H9 (cell line): ENCODE data around the gene ABCC12. TPM values are rescaled to one million over a fixed set of nuclear protein-coding genes. Genes with fewer than 3 reads are reported as not detected.

Experiments
- DNase-seq: peaks from one replicate; pipeline ENCODE4 v3.0.0-alpha.2; 2017
- H2AFZ ChIP-seq: one replicate; pipeline ENCODE4 v1.6.1; 2013; ENCODE audit warnings: mild to moderate bottlenecking, low read length, control low read depth, moderate library complexity
- H2AK5ac ChIP-seq: 2 replicates; pipeline ENCODE4 v1.6.1; 2013; ENCODE audit warnings: low read length, control low read depth, mixed read lengths; ENCODE audit not compliant: insufficient read length
- H2BK120ac ChIP-seq: one replicate; pipeline ENCODE4 v1.6.1; 2013; ENCODE audit warnings: low read depth, mild to moderate bottlenecking, low read length, control low read depth, inconsistent platforms; ENCODE audit not compliant: poor library complexity, severe bottlenecking
- H2BK12ac ChIP-seq: 2 replicates; pipeline ENCODE4 v1.6.1; 2013; ENCODE audit warnings: low read length, control low read depth, mixed read lengths, low read depth; ENCODE audit not compliant: insufficient read length
- H2BK15ac ChIP-seq: 2 replicates; pipeline ENCODE4 v1.6.1; 2013; ENCODE audit warnings: low read depth, low read length, control low read depth
- H2BK20ac ChIP-seq: one replicate; pipeline ENCODE4 v1.6.1; 2013; ENCODE audit warnings: low read depth, mild to moderate bottlenecking, low read length, control low read depth, inconsistent platforms; ENCODE audit not compliant: poor library complexity, severe bottlenecking
- H2BK5ac ChIP-seq: 2 replicates; pipeline ENCODE4 v1.6.1; 2013; ENCODE audit warnings: low read length, control low read depth, mixed read lengths; ENCODE audit not compliant: insufficient read length
- H3K14ac ChIP-seq: 2 replicates; pipeline ENCODE4 v1.6.1; 2013; ENCODE audit warnings: low read length, control low read depth; ENCODE audit not compliant: insufficient read depth
- H3K18ac ChIP-seq: 2 replicates; pipeline ENCODE4 v1.6.1; 2013; ENCODE audit warnings: low read depth, mild to moderate bottlenecking, mixed read lengths, low read length, control low read depth; ENCODE audit not compliant: insufficient read length
- H3K23ac ChIP-seq: 2 replicates; pipeline ENCODE4 v1.6.1; 2013; ENCODE audit warnings: low read length, control low read depth, mixed read lengths, low read depth; ENCODE audit not compliant: insufficient read length
- H3K23me2 ChIP-seq: 2 replicates; pipeline ENCODE4 v1.6.1; 2013; ENCODE audit warnings: low read depth, mild to moderate bottlenecking, mixed read lengths, low read length, control low read depth; ENCODE audit not compliant: insufficient read length, poor library complexity, severe bottlenecking
- H3K27ac ChIP-seq: 2 replicates; pipeline ENCODE4 v1.5.1; 2013; ENCODE audit warnings: low read length, control low read depth, mixed read lengths, low read depth; ENCODE audit not compliant: insufficient read length
- H3K27me3 ChIP-seq: 2 replicates; pipeline ENCODE4 v1.6.1; 2013; ENCODE audit warnings: low read length, control low read depth, inconsistent platforms; ENCODE audit not compliant: insufficient read depth
- H3K4ac ChIP-seq: 2 replicates; pipeline ENCODE4 v1.6.1; 2013; ENCODE audit warnings: low read depth, mild to moderate bottlenecking, control low read depth, inconsistent platforms, low read length, moderate library complexity
- H3K4me1 ChIP-seq: 2 replicates; pipeline ENCODE4 v1.6.1; 2013; ENCODE audit warnings: low read length, control low read depth, inconsistent platforms; ENCODE audit not compliant: insufficient read depth
- H3K4me2 ChIP-seq: 2 replicates; pipeline ENCODE4 v1.6.1; 2013; ENCODE audit warnings: low read length, control low read depth, mixed read lengths; ENCODE audit not compliant: insufficient read length, insufficient read depth
- H3K56ac ChIP-seq: 2 replicates; pipeline ENCODE4 v1.6.1; 2013; ENCODE audit warnings: low read depth, mild to moderate bottlenecking, mixed read lengths, low read length, control low read depth; ENCODE audit not compliant: insufficient read length
- H3K79me1 ChIP-seq: 2 replicates; pipeline ENCODE4 v1.6.1; 2013; ENCODE audit warnings: low read depth, mild to moderate bottlenecking, moderate library complexity, low read length, control low read depth, inconsistent platforms; ENCODE audit not compliant: insufficient read depth, poor library complexity, severe bottlenecking
- H3K79me2 ChIP-seq: 2 replicates; pipeline ENCODE4 v1.6.1; 2013; ENCODE audit warnings: low read length, control low read depth, inconsistent platforms; ENCODE audit not compliant: insufficient read depth
- H3K9ac ChIP-seq: 2 replicates; pipeline ENCODE4 v1.6.1; 2013; ENCODE audit warnings: low read length, control low read depth, mixed read lengths; ENCODE audit not compliant: insufficient read length; ENCODE audit errors: extremely low read depth
- H3K9me3 ChIP-seq: one replicate; pipeline ENCODE4 v1.6.1; 2013; ENCODE audit warnings: low read depth, low read length, inconsistent platforms; ENCODE audit not compliant: control insufficient read depth
- H3T11ph ChIP-seq: one replicate; pipeline ENCODE4 v1.6.1; 2013; ENCODE audit warnings: mild to moderate bottlenecking, low read length, control low read depth, inconsistent platforms
- H4K20me1 ChIP-seq: one replicate; pipeline ENCODE4 v1.6.1; 2013; ENCODE audit not compliant: control insufficient read depth, insufficient read length, insufficient read depth
- H4K5ac ChIP-seq: 2 replicates; pipeline ENCODE4 v1.6.1; 2013; ENCODE audit warnings: low read depth, mild to moderate bottlenecking, mixed read lengths, low read length, control low read depth; ENCODE audit not compliant: insufficient read length
- H4K8ac ChIP-seq: replicated peaks from 2 replicates; pipeline ENCODE4 v1.6.1; 2013; ENCODE audit warnings: low read length, control low read depth, mixed read lengths, low read depth; ENCODE audit not compliant: insufficient read length
- H4K91ac ChIP-seq: 2 replicates; pipeline ENCODE4 v1.6.1; 2013; ENCODE audit warnings: low read depth, mild to moderate bottlenecking, moderate library complexity, mixed read lengths, low read length, control low read depth; ENCODE audit not compliant: insufficient read length
- H3K27ac Mint-ChIP-seq, 3 experiments: 2 replicates in 2 of 3; 3 replicates in 1 of 3; pipeline ENCODE4 v1.8.0; 2020 to 2021; ENCODE audit warnings: mixed read lengths in 3 of 3, mild to moderate bottlenecking in 1 of 3, moderate library complexity in 1 of 3
- H3K27me3 Mint-ChIP-seq: 2 replicates; pipeline ENCODE4 v1.8.0; 2021; ENCODE audit warnings: low read depth, mild to moderate bottlenecking, moderate library complexity, mixed read lengths
- H3K36me3 Mint-ChIP-seq, 3 experiments: 2 replicates in 2 of 3; 3 replicates in 1 of 3; pipeline ENCODE4 v1.8.0; 2020 to 2021; ENCODE audit warnings: low read depth in 3 of 3, mixed read lengths in 3 of 3; ENCODE audit not compliant: insufficient read depth in 1 of 3
- H3K4me1 Mint-ChIP-seq, 2 experiments: 2 replicates each; pipeline ENCODE4 v1.8.0; 2020; ENCODE audit warnings: mixed read lengths in 2 of 2
- H3K4me3 Mint-ChIP-seq, 2 experiments: 2 replicates in 1 of 2; 3 replicates in 1 of 2; pipeline ENCODE4 v1.8.0; 2020 to 2021; ENCODE audit warnings: mild to moderate bottlenecking in 2 of 2, mixed read lengths in 2 of 2, moderate library complexity in 1 of 2
- H3K9me3 Mint-ChIP-seq, 2 experiments: 2 replicates in 1 of 2; 3 replicates in 1 of 2; pipeline ENCODE4 v1.8.0; 2020; ENCODE audit warnings: mild to moderate bottlenecking in 2 of 2, mixed read lengths in 2 of 2, moderate library complexity in 1 of 2
- CTCF ChIP-seq: fragments of 200-600 bp; sonication (generic); conservative IDR thresholded peaks from 3 replicates; pipeline ENCODE4 v1.8.0; 2021; ENCODE audit warnings: antibody characterized with exemption, mild to moderate bottlenecking
- WGBS: extraction: QIAGEN DNeasy Blood & Tissue Kit; methylation state at CpG from one replicate; pipeline ENCODE4 v1.1.7; 2013; ENCODE audit warnings: missing lambda C conversion rate, low lambda C conversion rate, mixed read lengths; ENCODE audit not compliant: insufficient read length; ENCODE audit errors: extremely low coverage; 5-methylcytosine and 5-hydroxymethylcytosine counted together
- total RNA-seq: library from RNA; stranded (reverse); gene quantifications from 2 replicates; pipeline ENCODE4 v1.2.1, GENCODE V29; 2021

Gene ABCC12
- total RNA-seq, 1 experiment from 2014 or later = 0.09 TPM

GRCh38 chr16:48160575-48160974, 4.8 kb upstream of the ABCC12 start:
- no peaks in the 10 kb centered on the region for H3K79me2 ChIP-seq
- no peaks in the 10 kb centered on the region for H3K9me3 ChIP-seq
- no peak overlapping the region for H3K27ac ChIP-seq
- H3K27ac Mint-ChIP-seq = no peak overlapping the region
- H3K27me3 Mint-ChIP-seq = peaks cover 12% of the 10 kb centered on the region
- H2BK12ac ChIP-seq = no peak overlapping the region
- H2BK120ac ChIP-seq = no peak overlapping the region
- no peak overlapping the region for H3K4ac ChIP-seq
- no peak overlapping the region for H2AFZ ChIP-seq
- H3K9ac ChIP-seq = no peak overlapping the region
- no peak overlapping the region for H3K14ac ChIP-seq
- H3K4me3 Mint-ChIP-seq = no peak overlapping the region
- H4K5ac ChIP-seq = no peak overlapping the region
- H3K4me1 Mint-ChIP-seq = peaks cover 10 to 20% of the 10 kb centered on the region in 2 experiments
- H3K9me3 Mint-ChIP-seq = no peaks in the 10 kb centered on the region; a peak in 1 of 5 replicates
- H2BK20ac ChIP-seq = no peak overlapping the region
- no peak overlapping the region for H3K23ac ChIP-seq
- no peaks in the 10 kb centered on the region for H3K23me2 ChIP-seq
- no peaks in the 10 kb centered on the region for H3K27me3 ChIP-seq
- no peaks in the 10 kb centered on the region for H3K79me1 ChIP-seq
- no peak overlapping the region for H3K56ac ChIP-seq
- H3K4me1 ChIP-seq = no peaks in the 10 kb centered on the region
- H2BK5ac ChIP-seq = no peak overlapping the region
- no peak for TF ChIP-seq CTCF
- no peak overlapping the region for H4K91ac ChIP-seq
- H4K20me1 ChIP-seq = no peaks in the 10 kb centered on the region
- no CpG with 5 or more reads among the region's 6 CpGs for WGBS
- no peak overlapping the region for H3K18ac ChIP-seq
- no peak overlapping the region for H2AK5ac ChIP-seq
- no peak overlapping the region for H3T11ph ChIP-seq
- H3K4me2 ChIP-seq = no peak overlapping the region
- H2BK15ac ChIP-seq = no peak overlapping the region
- H3K36me3 Mint-ChIP-seq = no peaks in the 10 kb centered on the region; a peak in 1 of 7 replicates
- no peak overlapping the region for H4K8ac ChIP-seq
- DNase-seq = no peak
